IPS-11a (cell line): Measurements from ENCODE around the gene CLSTN2.

Experiments used
- H3K4me3 ChIP-seq: one replicate; pipeline ENCODE4 v1.5.1; 2013; ENCODE audit warnings: low read depth, low read length, control low read depth

Gene CLSTN2

GRCh38 chr3:140050396-140050795 is 115.4 kb downstream of the CLSTN2 start:
- H3K4me3 ChIP-seq, result no peak overlapping the region

DNA sequence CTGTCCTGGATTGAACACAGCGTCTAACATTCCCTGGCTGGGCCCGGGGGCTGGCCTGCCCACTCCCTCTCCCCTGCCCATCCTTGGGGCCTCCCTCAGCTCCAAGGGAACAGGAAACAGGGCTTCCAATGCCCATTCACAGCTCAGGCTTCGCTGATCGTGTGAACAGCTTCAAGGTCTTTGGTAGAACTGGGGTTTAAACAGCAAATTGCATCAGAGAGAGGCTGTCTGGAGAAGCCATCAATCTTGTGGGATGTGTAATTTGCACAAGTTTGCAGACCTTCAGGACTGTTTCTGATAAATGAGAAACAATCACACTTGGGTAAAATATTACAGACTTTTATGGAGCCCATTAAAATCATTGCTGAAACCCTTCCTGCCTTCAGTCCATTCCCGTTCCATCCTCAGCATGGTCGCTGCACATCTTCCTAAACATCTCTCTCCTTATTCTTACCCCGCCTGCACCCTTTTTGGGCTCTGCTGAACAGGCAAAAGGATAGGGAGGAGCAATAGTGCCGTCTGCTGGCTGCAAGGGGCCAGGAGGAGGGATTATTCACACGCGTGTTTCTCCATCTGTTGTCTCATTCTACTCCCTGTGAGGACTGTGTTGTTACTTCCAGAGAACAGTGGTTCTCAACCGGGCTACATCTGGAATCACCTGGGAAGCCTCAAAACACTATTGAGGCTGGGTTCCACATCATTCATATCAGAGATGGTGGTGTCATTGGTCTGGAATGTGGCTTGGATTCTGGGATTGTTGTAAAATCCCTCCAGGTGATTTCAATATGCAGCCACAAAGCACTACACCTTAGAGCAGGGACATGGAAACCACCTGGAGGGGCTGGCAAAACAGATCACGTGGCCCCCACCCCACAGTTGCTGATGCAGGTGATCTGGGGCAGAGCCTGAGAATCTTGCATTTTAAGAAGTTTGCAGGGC is 116.3 kb downstream of the CLSTN2 start:
- no peak overlapping the region for H3K4me3 ChIP-seq

GRCh38 chr3:140052771-140053702 is 118.1 kb downstream of the CLSTN2 start:
- no peak overlapping the region for H3K4me3 ChIP-seq

GRCh38 chr3:140053794-140054193 is 118.8 kb downstream of the CLSTN2 start:
- no peak overlapping the region for H3K4me3 ChIP-seq

GRCh38 chr3:140055092-140055791 is 120.3 kb downstream of the CLSTN2 start:
- H3K4me3 ChIP-seq, result no peak overlapping the region

- H3K4me3 ChIP-seq, result no peak overlapping the region
Measured at GRCh38 chr3:140056047-140056446, 121.1 kb downstream of the CLSTN2 start.

DNA sequence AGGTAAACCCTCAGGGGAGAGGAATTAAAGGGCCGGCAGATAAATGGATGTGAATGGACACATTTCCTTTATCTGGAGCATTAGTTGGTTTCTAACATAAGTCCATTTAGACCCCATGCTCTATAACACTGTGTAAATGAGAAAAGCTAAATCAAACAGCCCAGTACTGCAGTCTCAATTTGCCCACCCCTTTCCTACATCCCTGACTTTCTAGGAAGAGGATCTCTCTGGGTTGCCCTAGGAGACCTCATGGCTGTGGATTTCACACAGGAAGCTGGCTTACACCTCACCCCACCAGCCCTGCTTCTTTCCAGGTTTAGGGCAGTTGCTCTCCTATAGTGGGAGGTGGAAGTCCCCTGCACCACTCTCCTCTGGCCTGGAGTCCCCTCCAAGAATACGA is 126.2 kb downstream of the CLSTN2 start:
- H3K4me3 ChIP-seq, result no peak overlapping the region

DNA sequence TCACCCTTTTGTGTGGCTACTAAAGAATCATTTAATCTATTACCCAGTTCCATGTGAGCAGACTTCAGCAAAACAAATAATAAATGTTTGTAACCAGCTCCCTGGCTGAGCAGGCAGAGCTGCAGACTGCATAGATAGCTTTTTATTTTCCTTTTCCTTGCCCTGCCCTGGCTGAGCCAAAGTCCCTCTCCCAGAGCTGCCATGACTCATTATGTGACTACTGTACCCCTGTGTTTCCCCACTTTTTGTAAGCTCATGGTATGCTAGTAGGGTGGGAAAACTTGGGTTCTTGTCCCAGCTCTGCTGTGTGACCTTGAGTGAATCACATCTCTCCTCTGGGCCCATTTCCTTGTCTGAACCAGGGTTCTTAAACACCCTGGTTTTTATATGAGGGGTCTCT is 127.5 kb downstream of the CLSTN2 start:
- H3K4me3 ChIP-seq, result no peak overlapping the region

DNA sequence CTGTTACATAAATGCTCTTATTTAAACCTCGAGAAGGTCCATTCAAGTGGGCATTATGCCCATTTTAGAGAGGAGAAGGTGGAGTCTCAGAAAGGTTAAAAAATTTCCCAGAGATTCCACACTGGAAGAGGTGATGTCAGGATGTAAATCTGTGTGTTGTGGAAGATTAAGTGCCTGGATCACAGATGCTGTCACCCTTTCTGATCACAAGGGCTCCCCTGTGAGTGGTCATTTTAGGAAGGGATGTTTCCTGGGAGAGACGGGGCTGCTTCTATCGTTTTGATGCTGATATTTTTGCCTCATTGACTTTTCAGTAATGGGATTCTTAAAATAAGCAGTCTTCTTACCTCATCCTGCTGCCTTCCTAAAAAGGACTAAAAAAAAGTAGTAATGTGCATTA is 132.5 kb downstream of the CLSTN2 start:
- H3K4me3 ChIP-seq, result no peak overlapping the region

GRCh38 chr3:140068494-140069017 is 133.6 kb downstream of the CLSTN2 start:
- no peak overlapping the region for H3K4me3 ChIP-seq

DNA sequence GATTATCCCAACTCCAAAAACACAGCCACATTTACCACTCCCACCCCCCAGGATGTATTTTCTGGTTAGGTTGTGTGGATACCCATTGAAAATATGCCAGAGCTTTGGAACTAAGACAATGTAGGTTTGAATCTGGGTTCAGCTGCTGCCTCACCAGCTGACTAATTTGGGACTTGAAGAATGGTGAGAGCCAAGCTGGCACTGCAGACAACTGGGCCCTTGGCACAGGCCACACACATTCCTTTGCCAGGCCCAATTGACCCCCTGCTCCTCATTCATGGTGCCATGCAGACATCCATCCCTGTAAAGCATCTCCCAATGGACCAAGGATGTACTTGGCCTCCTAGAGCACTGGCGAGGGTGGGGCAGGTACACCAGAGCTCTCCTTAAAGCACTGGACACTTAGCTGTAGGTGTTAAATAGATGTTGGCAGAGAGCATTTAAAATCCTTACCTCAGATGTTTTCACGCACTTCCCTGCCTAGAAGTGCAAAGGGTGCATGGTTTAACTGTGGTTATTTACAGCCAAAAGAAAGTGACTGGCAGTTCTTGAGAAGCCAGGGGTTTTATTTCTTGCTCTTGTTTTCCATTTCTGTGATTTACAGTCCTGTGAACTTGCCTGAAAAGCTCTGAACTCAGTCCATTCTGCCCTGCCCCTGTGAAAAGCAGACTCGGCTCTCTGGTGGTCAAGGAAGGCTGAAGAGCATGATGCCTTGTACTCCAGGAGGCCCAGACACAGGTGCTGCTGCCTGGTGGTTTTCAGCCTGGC is 138.5 kb downstream of the CLSTN2 start:
- H3K4me3 ChIP-seq, result no peak overlapping the region

- H3K4me3 ChIP-seq, result no peak overlapping the region
Measured at GRCh38 chr3:140076552-140076951, 141.6 kb downstream of the CLSTN2 start.

GRCh38 chr3:140077406-140077805 is 142.4 kb downstream of the CLSTN2 start:
- no peak overlapping the region for H3K4me3 ChIP-seq

- no peak overlapping the region for H3K4me3 ChIP-seq
Measured at GRCh38 chr3:140078343-140078742, 143.4 kb downstream of the CLSTN2 start.

DNA sequence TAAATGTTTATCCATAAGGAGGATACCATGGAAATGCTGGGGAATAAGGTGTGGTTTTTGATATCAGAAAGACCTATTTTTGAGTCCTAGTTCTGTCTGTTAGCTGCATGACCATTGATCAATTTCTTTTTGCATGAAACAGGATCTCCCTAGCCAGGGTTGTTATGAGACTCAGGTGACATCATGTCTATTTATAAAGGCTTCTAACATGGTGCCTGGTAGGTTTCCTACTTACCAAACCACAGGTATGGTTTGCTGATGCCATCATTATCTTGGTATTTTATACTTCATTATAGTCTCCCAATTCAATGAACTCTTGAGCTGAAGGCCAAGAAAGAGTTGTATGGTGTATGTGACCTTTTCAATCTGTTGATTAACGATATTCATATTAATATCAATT is 144.0 kb downstream of the CLSTN2 start:
- no peak overlapping the region for H3K4me3 ChIP-seq

DNA sequence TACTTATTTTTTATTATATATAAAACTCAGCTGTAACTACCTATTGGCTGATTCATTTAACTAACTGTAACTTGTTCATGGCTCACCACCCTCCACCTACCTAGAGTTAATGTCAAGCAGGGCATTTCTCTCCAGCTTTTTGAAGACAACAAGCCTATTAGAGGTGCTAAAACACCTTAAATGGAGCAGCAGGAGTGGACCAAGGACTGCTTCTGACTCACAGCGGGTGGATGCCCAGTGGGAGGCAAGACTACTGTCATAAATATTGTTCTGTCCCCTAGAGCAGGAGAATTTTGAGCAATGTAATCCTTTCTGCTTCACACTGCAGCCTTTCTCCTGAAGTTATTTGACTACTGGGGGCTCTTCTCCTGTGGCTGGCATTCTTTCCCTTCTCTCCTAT is 146.9 kb downstream of the CLSTN2 start:
- no peak overlapping the region for H3K4me3 ChIP-seq

DNA sequence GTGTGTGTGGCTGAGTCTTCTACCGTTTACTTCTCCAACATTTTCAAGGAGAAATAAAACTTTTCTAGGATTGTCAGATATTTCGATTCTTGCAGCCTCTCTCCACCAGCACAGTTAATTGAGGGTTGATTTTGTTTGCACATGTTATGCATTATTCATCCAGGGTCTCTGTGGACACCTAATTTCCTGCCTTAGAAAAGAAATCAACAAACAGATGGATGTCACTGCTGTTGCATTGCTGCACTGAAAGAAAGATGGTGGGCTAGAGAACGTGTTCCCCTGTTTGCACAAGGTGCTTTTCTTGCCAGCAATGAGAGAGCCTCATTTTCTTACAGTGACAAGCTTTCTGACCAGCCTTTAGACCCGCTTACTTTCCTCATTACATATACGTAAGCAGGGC is 150.0 kb downstream of the CLSTN2 start:
- no peak overlapping the region for H3K4me3 ChIP-seq

DNA sequence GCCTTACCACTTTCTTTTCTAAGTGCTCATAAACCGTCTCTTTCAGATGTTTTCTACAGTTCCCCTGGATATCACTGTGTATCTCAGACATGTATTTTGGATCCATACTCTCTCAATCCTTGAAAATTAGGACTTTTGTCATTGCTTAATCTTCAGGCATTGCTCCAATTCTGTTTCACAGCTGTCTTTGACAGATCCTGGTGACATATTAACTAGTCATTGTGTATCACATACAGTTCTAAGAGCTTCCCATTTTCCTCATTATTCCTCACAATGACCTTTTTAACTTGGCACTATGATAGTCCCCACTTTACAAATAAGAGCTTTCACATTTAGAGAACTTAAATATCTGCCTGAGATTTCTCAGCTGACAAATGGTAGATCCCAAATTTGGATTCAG is 151.7 kb downstream of the CLSTN2 start:
- H3K4me3 ChIP-seq, result no peak overlapping the region

DNA sequence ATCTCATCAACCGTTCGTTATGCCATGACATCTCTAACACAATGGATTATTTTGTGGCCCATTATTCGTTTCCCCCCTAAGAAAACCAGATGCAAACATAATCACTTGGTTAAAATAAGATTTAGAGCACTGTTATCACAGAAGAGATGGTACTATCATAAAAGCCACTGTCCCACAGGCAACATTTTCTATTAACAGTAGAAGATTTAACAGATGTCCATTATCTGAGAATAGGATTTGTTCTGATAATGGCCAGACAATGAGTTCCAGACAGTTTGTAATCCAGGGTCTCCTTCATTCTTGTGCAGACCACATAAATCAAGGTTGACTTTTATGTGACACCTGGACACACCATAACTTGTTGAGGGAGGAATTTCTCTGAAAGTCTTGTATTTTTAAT is 153.1 kb downstream of the CLSTN2 start:
- H3K4me3 ChIP-seq, result no peak overlapping the region

DNA sequence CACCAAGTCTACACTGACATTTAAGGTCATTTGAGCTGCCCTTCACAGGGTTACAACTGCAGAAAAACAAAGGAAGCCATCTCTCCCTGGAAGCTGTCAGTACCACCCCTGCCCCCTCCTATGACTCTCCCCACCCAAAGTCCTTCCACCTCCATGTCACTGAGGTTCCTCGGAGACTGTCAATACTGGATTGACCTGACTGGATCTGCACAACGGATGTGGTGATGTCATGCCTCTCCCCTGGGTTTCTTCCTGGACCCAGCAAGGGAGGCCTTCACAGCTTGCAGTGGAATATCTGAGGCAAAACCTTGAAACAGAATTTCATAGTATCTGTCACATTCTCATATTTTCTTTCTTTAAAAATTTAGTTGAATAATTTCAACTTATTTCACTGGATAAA is 153.5 kb downstream of the CLSTN2 start:
- H3K4me3 ChIP-seq, result no peak overlapping the region
